GM12872 (cell line): ENCODE results near the gene TTYH1.
A peak's percentile ranks its signal among the peaks of the same experiment; 100 is the strongest.

ENCODE experiments used
- TF ChIP-seq, protein P1 (sequence below): IDR thresholded peaks from 3 replicates; pipeline ENCODE4 v1.5.1; 2011; ENCODE audit warnings: low read depth, mild to moderate bottlenecking, low read length, moderate library complexity; ENCODE audit not compliant: insufficient read depth

The TTYH1 gene

DNA sequence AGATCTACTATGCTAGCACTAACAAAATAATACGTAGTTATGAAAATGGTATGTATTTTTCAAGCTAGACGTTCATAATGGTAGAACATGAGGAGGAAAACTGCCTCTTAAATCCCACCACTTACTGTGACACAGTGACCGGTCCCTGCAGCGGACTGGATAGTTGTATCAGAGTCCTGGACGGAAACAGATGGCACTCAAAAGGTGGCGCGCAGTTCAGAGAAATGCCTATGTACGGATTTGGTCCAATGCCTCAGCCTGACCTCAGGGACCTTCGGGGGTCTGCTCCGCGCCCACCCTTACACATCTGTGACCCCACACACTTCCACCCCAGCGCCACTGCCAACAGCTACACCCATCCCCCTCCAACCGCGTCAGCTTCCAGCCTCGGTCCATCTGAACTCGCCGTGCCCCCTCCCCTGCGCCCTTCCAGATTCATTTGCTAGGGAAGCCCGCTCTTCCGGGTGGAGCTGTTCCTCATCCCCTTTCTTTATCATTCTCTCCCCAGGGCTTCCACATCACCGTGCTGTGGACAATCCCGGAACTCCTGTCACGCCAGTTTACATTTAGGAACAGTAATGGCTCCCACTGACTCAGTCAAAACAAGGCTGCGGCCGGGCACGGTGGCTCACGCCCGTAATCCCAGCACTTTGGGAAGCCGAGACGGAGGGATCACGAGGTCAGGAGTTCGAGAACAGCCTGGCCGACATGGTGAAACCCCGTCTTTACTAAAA, 32.9 kb downstream of the TTYH1 start:
- TF ChIP-seq, protein P1, sequence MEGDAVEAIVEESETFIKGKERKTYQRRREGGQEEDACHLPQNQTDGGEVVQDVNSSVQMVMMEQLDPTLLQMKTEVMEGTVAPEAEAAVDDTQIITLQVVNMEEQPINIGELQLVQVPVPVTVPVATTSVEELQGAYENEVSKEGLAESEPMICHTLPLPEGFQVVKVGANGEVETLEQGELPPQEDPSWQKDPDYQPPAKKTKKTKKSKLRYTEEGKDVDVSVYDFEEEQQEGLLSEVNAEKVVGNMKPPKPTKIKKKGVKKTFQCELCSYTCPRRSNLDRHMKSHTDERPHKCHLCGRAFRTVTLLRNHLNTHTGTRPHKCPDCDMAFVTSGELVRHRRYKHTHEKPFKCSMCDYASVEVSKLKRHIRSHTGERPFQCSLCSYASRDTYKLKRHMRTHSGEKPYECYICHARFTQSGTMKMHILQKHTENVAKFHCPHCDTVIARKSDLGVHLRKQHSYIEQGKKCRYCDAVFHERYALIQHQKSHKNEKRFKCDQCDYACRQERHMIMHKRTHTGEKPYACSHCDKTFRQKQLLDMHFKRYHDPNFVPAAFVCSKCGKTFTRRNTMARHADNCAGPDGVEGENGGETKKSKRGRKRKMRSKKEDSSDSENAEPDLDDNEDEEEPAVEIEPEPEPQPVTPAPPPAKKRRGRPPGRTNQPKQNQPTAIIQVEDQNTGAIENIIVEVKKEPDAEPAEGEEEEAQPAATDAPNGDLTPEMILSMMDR, result peak; percentile 0; the same call in 1 of the 3 replicates

DNA sequence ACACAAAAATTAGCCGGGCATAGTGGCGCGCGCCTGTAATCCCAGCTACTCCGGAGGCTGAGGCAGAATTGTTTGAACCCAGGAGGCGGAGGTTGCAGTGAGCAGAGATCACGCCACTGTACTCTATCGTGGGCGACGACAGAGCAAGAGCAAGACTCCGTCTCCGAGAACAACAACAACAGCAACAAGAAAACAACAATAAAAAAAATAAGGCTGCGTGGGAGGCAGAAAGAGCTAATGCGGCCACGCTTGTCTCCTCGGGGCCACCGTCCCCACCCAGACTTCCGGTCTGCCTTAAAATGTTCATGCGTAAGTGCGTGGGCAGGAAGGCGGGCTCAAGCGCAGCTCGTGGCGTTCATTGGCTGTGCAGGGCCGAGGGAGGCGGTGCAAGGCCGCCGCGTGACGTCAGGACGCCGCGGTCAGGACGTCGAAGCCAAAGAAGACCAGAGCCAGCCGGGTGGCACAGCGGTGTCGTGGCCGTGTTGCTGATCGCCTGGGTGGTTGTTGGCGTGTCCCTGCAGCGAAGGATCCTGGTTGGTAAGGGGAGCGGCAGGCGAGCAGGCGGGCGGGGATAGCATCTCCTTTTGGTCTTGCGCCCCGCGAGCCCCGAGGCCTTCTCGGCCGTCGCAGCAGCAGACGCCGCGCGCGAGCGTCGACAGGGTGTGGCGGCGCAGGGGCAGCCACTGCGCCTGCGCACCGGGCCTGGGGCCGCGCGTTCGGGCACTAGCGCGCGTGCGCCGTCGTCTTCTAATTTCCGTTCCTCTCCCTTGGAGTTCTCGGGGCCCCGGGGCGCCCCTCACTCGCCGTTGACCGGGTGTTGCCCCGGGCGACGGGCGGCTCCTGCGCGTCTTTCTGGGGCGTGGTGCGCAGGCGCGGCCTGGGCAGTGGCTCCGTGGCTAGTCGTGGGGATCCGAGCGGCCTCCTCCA, 33.8 kb downstream of the TTYH1 start, which contains the start of gene LENG8:
TSS of gene LENG8 (plus strand) at position 426 of the 927 bp plus-strand sequence. CDS start 2,146 bp downstream, outside the sequence.
- TF ChIP-seq, protein P1, result no peak

DNA sequence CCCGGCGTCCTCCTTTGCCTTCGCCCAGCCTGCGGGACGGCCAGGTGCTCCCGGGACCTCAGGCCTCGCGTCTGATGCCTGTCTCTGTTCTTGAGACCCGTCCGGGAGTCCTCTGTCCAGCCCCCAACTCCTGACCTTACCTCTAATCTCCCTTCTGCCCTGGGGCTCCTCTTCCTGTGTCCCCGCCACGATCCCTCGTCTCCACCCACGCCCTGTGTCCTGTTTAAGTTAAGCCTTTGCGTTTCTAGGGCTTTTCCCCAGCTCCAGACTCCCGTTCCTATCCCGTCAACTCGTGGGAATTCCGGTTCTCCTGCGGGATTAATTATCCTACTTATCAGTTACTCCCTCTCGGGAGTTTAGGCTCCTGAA, 34.4 kb downstream of the TTYH1 start:
- TF ChIP-seq, protein P1, result no peak

DNA sequence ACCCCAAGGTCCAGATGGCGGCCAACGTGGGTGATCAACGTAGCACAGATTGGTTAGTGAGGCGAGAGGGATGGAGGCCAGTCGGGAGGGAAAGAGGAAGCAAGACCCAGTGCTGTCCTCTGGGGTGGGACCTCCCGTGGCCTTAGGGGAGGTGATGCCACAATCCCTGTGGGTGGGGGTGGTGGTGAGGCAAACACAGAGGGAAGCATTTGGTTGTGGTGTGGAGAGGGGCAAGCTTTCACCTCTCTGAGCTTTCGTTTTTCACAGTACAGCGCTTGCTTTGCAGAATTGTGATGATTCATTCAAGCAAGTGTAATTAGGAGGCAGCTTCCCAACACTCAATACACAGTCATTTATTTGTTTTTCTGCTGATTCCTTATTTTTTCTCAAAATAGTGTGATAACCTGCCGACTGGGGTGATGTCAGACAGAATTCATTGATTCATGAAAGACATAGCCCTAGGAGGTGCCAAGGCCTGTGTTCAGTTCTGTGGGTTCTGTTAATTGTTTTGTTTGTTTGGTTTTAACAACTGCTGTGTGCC, 36.1 kb downstream of the TTYH1 start:
- TF ChIP-seq, protein P1, result no peak

DNA sequence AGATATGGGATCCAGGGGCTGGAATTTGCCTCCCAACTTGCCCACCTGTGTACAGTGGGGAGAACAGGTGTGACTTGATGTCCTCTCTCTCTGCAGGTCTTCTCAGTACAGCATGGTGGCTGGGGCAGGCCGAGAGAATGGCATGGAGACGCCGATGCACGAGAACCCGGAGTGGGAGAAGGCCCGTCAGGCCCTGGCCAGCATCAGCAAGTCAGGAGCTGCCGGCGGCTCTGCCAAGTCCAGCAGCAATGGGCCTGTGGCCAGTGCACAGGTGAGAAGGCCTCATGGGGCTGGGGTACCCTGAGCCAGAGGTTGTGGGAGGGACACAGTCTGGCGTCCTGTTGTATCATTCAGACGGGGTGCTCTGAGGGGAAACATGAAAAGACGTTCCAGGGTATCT, 36.7 kb downstream of the TTYH1 start:
- TF ChIP-seq, protein P1, result no peak

DNA sequence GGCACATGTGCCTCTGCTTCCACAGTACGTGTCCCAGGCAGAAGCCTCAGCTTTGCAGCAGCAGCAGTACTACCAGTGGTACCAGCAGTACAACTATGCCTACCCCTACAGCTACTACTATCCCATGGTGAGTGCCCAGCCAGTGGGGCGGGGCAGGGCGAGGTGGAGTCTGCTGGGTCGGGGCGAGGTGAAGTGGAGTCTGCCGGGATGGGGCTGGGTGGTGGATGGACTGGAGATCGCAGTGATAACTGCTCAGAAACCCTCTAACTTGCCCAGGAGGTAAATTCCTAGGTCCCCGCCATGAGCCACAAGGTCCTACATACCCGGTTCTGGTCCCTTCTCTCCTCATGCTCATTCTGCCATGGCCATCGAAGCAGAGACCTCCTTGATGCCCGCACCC, 37.4 kb downstream of the TTYH1 start:
- TF ChIP-seq, protein P1, result no peak
